ENCODE results near the gene KRTCAP2. TPM values are rescaled to one million over a fixed set of nuclear protein-coding genes. Genes with fewer than 3 reads are reported as not detected.

KRTCAP2 gene
- total and polyA plus RNA-seq, 10 of the 15 experiments (the other 5 are each of a cell fraction or from before 2014, with no cell fraction given) = 61.3 to 238 (median 141) TPM

- TF ChIP-seq BACH1 (IDR thresholded peaks at IDR 0.05; ENCODE audit: borderline replicate concordance) (peak; percentile 24; the same call in 1 of the 2 replicates), SMAD5 (IDR thresholded peaks at IDR 0.05; ENCODE audit: low read depth) (no peak), BCLAF1 (IDR thresholded peaks at IDR 0.05) (no peak), HDAC6 (IDR thresholded peaks at IDR 0.05; ENCODE audit: unreplicated experiment) (no peak), HCFC1 (IDR thresholded peaks at IDR 0.05; ENCODE audit: low read length) (0 out of 2 replicates have a peak, but pooled peaks have one; percentile 15), PAX5 (IDR thresholded peaks at IDR 0.05; ENCODE audit: borderline replicate concordance, low read depth, low read length) (peak; percentile 93), NFXL1 (IDR thresholded peaks at IDR 0.05; ENCODE audit: borderline replicate concordance) (no peak), HDAC2 (IDR thresholded peaks at IDR 0.05) (no peak), SRF (IDR thresholded peaks at IDR 0.05; ENCODE audit: low read depth in 2 of 2, low read length in 2 of 2) (no peak), IKZF1 (conservative IDR thresholded peaks at IDR 0.05) (peak; percentile 86), CEBPB (IDR thresholded peaks at IDR 0.05; ENCODE audit: borderline replicate concordance in 1 of 2, low read depth in 2 of 2, low read length in 2 of 2) (no peak), NR2C1 (IDR thresholded peaks at IDR 0.05) (no peak), CHD2 (IDR thresholded peaks at IDR 0.05; ENCODE audit: borderline replicate concordance, low read depth, low read length) (peak; percentile 49; the same call in 1 of the 2 replicates), NRF1 (conservative IDR thresholded peaks at IDR 0.05; ENCODE audit: low read depth, low read length) (no peak), TCF12 (IDR thresholded peaks at IDR 0.05; ENCODE audit: low read depth, low read length) (0 out of 2 replicates have a peak, but pooled peaks have one; percentile 47), TCF3 (IDR thresholded peaks at IDR 0.05; ENCODE audit: borderline replicate concordance, insufficient read depth, low read depth, low read length) (no peak), ZNF384 (IDR thresholded peaks at IDR 0.05; ENCODE audit: borderline replicate concordance, low read depth, low read length) (no peak), POLR2AphosphoS5 (IDR thresholded peaks at IDR 0.05; ENCODE audit: low read length) (no peak), IRF4 (IDR thresholded peaks at IDR 0.05; ENCODE audit: low read depth, low read length) (peak; percentile 68; the same call in 1 of the 2 replicates), SREBF1 (IDR thresholded peaks at IDR 0.05; ENCODE audit: low read length) (no peak), ZBTB4 (CRISPR knock-in tag; IDR thresholded peaks at IDR 0.05) (no peak), JUND (IDR thresholded peaks at IDR 0.05; ENCODE audit: low read depth, low read length) (no peak), BRCA1 (IDR thresholded peaks at IDR 0.05; ENCODE audit: low read depth, low read length) (no peak)
- TF ChIP-seq, protein P1, sequence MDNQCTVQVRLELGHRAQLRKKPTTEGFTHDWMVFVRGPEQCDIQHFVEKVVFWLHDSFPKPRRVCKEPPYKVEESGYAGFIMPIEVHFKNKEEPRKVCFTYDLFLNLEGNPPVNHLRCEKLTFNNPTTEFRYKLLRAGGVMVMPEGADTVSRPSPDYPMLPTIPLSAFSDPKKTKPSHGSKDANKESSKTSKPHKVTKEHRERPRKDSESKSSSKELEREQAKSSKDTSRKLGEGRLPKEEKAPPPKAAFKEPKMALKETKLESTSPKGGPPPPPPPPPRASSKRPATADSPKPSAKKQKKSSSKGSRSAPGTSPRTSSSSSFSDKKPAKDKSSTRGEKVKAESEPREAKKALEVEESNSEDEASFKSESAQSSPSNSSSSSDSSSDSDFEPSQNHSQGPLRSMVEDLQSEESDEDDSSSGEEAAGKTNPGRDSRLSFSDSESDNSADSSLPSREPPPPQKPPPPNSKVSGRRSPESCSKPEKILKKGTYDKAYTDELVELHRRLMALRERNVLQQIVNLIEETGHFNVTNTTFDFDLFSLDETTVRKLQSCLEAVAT (IDR thresholded peaks at IDR 0.05) = no peak; the same call in 1 of the 2 replicates
Observed at GRCh38 chr1:155184835-155185782, 12.0 kb upstream of the KRTCAP2 start (continued).

All from GM12878 (cell line).